GM18526 (cell line): ENCODE data around the gene PRR12.

ENCODE experiments used
- POLR2A ChIP-seq: IDR thresholded peaks from 3 replicates; pipeline ENCODE4 v1.6.1; 2011; ENCODE audit not compliant: insufficient read length; ENCODE audit errors: extremely low read depth

PRR12 gene, protein sequence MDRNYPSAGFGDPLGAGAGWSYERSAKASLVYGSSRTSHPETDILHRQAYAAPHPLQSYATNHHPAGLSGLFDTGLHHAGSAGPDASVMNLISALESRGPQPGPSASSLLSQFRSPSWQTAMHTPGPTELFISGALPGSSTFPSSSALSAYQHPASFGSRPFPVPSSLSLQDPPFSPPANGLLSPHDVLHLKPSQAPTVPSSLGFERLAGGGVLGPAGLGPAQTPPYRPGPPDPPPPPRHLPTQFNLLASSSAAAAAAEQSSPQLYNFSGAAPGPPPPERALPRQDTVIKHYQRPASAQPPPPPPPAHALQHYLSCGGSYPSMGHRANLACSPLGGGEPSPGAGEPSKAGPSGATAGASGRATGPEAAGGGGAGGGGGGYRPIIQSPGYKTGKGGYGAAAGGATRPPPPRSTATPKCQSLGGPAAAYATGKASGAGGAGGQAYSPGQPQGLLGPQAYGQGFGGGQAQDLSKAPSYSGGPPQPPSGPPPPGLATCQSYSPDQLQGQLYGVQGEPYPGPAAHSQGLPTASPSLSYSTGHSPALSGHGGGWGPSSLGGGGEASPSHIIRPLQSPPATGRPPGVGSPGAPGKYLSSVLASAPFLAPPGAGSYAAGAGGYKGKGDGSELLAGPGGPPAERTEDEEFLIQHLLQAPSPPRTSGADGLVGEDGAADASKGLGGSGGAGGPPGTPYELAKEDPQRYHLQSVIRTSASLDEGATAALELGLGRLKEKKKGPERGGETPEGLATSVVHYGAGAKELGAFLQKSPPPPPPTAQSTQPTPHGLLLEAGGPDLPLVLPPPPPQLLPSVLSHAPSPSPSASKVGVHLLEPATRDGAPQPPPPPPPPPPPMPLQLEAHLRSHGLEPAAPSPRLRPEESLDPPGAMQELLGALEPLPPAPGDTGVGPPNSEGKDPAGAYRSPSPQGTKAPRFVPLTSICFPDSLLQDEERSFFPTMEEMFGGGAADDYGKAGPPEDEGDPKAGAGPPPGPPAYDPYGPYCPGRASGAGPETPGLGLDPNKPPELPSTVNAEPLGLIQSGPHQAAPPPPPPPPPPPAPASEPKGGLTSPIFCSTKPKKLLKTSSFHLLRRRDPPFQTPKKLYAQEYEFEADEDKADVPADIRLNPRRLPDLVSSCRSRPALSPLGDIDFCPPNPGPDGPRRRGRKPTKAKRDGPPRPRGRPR (N-terminal part only)

DNA sequence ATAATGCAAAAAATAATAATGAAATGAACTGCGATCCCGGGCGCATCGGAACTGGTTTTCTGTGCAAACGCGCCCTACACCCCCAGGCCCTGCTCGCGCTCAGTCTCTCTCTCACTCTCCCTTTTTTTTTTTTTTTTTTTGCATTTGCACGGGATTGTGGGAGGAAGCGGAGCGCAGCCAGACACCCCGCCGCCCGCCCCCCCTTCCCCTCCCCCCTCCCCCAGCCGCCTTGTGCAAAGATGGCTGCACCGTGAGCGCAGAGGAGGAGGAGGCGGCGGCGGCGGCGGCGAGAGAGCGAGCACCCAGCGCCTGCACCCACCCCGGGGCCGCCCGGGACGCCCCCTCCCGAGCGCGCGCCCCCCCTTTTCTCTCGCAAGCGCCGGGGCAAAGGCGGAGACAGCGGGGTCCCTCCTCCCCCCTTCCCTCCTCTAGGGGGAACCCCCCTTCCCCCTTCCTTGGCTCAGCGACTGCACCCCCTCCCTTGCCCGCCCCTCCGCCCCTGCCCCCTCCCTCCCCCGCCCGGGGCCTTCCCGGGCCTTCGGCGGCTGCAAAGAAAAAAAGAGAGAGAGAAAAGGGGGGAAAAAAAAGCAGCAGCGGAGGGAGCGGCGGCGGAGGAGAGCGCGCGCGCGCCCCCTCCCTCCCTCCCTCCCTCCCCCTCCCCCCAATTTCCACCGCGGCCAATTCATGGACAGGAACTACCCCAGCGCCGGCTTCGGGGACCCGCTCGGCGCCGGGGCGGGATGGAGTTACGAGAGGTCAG lies at the start of gene PRR12:
PRR12 (plus strand) TSS at position 212 of the 760 bp plus-strand sequence; CDS start at position 685, 473 bp downstream.
- peak; percentile 62 for TF ChIP-seq POLR2A

DNA sequence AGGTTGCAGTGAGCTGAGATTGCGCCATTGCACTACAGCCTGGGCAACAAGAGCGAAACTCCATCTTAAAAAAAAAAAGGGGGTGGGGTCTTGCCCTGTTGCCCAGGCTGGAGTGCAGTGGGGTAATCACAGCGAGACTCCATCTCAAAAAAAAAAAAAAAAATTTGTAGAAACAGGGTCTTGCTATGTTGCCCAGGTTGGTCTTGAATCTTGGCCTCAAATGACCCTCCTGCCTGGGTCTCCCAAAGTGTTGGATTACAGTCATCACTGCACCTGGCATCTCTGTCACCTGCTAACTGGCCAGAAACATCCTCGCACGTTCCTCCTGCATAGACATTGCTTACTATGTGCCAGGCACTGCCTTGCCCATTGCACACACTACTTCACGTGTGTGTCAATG lies 49.1 kb upstream of the PRR12 start:
- no peak for TF ChIP-seq POLR2A

DNA sequence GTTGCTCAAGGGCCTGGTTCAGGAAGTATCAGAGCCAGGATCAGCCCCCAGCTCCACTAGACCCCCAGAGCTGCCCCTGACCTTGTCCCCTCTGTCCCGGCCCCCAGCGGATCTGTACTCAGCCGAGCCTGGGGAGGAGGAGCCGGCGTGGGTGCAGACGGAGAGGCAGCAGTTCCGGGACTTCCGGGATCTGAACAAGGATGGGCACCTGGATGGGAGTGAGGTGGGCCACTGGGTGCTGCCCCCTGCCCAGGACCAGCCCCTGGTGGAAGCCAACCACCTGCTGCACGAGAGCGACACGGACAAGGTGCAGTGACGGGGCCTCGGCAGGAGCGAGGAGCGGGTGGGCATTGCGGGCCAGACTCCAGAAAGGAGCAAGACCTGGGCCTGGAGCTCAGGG lies 48.5 kb upstream of the PRR12 start:
- no peak for TF ChIP-seq POLR2A

DNA sequence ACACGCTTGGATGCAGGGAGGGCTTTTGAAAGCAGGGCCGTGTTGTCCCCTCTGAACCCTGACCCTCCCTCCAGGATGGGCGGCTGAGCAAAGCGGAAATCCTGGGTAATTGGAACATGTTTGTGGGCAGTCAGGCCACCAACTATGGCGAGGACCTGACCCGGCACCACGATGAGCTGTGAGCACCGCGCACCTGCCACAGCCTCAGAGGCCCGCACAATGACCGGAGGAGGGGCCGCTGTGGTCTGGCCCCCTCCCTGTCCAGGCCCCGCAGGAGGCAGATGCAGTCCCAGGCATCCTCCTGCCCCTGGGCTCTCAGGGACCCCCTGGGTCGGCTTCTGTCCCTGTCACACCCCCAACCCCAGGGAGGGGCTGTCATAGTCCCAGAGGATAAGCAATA lies 48.0 kb upstream of the PRR12 start:
- TF ChIP-seq POLR2A, result no peak

DNA sequence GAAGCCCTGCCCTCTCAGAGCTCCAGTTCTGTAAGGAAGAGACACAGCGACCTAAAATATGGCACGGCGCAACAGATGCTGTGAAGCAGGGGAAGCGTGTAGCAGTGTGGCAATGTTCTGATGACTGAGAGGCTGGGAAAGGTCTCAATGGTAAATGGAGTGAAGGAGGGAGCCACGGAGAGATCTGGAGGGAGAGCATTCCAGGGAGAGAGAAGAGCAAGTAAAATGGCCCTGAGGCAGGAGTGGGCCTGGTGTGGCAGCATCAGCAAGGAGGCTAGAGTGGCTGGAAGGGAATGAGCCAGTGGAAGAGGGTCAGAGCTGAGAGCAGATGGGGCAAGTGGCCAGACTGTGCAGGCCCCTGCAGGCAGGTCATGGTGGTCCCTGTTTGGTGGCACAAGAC lies 46.8 kb upstream of the PRR12 start:
- TF ChIP-seq POLR2A, result no peak

DNA sequence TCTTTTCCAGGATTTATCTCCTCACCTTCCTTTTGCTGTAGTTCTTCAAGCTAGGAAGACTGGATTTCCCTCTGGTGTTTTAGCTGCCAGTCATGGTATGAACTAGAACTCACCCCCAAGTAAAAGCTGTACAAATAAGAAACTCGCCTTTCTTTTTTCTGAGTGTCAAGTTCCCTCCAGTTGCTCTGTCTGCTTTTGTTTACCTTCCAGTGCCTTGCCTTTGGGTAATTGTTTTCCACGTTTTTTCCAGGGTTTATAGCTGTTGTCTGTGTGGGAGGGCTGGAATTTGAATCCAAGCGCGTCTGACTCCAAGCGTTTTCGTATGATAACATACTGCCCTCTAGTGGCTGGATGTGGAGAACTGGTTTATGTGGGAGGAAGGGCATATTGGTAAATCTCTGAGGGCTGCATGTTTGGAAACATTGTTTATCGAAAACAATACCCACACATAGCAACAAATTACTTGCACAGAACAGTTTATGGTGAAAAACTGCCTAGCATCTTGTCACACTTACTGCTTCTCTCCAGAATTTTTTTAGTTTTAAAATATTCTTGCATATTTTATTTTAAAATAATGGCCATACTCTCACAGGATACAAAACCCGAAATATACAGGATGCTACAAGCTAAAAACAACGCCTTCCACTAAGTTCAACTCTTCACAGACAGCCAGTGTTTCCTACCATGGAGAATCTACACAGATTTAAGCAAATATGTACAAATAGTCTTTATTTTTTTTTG lies 44.0 kb upstream of the PRR12 start:
- no peak for TF ChIP-seq POLR2A

DNA sequence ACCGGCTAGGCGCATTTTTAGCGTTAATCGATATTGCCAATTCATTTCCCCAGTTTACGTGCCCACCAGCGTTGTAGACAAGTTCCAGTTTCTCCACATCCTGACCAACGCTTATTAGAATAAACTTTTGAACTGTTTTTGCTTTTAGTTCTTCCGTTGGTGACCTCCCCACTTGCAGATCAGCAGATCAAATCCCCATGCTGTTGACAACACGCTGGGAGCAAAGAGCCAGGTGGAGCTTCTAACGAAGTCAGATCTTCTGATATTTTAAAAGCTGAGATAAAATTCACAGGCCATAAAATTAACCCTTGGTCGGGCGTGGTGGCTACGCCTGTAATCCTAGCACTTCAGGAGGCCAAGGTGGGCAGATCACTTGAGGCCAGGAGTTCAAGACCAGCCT lies 41.9 kb upstream of the PRR12 start:
- TF ChIP-seq POLR2A, result no peak

DNA sequence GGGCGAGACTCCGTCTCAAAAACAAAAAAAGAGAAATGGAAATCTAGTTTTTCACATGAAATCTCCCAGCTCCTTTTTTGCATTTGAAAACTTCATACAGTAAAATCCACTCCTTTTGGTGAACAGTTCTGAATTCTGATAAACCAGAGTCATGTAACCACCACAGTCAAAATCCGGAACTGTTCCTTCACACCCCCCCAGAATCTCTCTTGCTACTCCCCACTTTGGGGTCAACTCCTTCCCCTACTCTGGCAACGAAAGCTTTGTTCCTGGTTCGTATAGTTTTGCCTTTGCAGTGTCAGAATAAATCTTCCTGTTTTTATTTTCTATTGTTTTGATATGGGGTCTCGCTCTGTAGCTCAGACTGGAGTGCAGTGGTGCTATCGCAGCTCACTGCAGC lies 39.5 kb upstream of the PRR12 start:
- no peak for TF ChIP-seq POLR2A

DNA sequence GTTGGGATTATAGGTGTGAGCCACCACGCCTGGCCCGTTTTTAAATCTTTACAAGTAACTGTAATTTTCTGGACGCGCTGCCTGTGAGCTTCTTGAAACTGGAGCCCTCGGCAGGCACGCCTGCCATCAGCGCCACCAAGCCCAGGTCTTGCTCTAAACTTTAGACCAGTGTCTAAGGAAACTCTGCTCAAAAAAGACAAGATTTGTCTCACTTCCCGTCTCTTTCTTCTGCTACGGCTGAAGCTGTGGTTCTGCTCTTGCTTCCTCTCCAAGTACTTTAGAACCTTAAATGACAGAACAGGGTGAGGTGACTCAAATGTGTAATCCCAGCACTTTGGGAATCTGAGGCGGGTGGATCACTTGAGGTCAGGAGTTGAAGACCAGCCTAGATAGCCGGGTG lies 38.2 kb upstream of the PRR12 start:
- TF ChIP-seq POLR2A, result no peak

DNA sequence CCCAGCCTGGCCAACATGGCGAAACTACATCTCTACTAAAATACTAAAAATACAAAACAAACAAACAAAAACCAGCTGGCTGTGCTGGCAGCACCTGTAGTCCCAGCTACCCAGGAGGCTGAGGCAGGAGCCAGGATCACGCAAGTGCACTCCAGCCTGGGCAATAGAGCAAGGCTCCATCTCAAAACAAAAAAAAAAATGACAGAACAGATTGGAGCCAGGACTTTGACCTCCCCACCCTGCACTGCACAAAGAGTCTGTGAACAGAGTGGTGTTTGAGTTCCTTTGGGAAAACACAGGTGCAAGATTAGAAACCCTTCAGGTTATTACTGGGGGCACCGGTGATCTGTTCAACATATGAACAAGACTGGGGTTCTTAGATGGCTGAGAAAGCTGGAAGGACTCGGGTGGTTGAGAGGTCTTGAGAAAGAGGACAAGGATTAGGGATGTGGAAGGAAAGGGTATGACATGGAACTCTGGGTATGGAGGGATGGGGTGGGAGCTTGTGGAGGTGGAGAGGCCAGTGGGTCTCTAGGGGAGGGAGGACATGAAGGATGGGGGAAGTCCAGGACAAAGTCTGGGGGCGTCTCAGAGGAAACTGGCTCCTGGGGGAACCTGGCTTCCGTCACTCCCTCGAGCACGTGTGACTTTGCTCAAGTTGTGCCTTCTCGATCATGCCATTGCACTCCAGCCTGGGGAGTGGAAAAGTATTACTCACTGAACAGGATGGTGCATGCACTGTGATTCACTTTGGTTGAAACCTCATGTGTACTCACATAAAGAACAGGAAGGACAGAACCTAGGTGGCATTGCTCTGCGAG lies 37.3 kb upstream of the PRR12 start:
- no peak for TF ChIP-seq POLR2A

DNA sequence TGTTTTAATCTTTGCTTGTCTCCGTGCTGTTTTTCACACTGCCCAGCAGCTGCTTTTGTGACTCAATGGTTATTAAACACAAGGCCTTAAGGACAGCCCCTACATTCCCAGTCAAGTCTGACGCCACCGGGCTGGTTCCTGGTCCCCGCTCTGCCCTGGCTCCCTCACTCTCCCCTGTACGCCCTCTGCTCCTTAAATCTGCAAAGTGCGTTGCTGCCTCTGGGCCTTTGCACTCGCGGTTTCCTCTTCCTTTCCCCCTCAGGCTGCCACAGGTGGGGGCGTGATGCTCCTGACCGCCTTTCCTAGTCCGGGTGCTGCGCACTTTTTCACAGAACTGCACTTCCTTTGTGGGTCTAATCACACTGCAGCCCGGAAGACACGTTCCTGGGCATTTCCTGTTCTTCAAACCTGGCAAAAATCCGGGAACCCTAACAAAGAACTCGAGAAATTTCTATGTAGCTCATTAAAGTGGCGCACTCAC lies 36.2 kb upstream of the PRR12 start:
- no peak for TF ChIP-seq POLR2A

DNA sequence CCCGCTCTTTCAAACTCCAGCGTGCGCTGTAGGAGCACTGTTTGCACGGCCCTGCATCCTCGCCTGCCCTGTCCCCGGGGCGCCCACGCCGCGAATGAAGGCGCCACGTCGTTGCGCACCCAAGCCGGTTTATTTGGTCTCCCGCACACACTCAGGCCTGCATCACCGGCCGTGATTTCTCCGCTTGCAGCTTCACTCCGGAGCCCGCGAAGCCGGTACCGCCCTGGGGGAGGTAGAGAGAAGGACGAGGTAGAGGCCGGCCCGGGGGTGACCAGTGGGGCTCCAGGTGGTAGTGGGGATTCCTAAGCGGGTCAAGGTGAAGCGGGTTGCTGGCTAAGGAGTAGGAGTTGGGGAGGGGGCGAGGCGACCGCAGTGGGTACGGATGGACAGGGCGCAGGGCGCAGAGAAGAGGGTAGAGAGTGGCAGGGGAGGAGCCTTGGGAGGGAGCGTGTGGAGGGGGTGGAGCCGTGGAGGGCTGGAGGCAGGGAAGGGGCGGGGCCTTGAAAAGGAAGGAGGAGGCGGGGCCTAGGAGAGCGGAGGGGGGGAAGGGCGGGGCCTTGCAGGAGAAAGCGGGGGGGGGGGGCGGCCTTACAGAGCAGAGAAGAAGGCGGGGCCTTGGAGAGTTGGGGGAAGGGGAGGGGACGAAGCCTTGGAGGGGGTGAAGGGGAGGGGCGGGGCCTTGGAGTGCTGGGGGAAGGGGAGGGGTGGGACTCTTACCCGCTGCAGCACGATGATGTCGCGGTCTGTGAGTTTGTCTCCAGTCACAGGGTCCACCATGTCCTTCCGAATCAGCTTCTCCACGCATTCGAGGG lies 35.2 kb upstream of the PRR12 start:
- TF ChIP-seq POLR2A, result no peak
